Heart left ventricle (tissue), 13 donors: Measurements from ENCODE around the gene SDF2L1.

ENCODE experiments used
- CTCF ChIP-seq, 12 donors: fragments of 200-600 bp; sonication (generic) in 4 of 12; IDR thresholded peaks; one replicate each; pipeline versions ENCODE4 v1.5.0 to v1.8.0; 2018 to 2022; ENCODE audit warnings: antibody characterized with exemption in 12 of 12, mild to moderate bottlenecking in 5 of 12
- POLR2A ChIP-seq, 2 donors: fragments of 450-650 bp; IDR thresholded peaks; one replicate each; pipeline ENCODE4 v1.6.1; 2017; ENCODE audit warnings: antibody characterized with exemption in 2 of 2, mild to moderate bottlenecking in 2 of 2, moderate library complexity in 2 of 2
- donor health status: ischemic (EF 13 %, LVEDD 7.1; RV severe dilation, severe dysfunction).
- donor health status: DM: no; HTN: yes; CAD: no.
- donor health status: DM: no; HTN: no; CAD: no.
- donor health status: ischemic (EF 25% LVEDD 6.9; RV normal size, moderate dysfunction).
- donor health status: ischemic (EF 25% LVEDD 5.7; RV mildly dilated, moderate dysfunction).
- donor health status: ischemic (EF 35%, LVEDD 5.7; RV mildly dilated, moderate dysfunction).
- donor health status: nonischemic (EF 11% LVEDD 7.7; RV severe dilation, severe dysfunction).
- donor health status: DM: yes; HTN: yes; CAD: no.
- donor health status: PGD.
- donor health status: ischemic (EF 29% LVEDD 5.4; RV normal size, mild dysfunction).
- donor health status: nonischemic (EF 23%, LVEDD 6.1; RV moderate dilation, normal function).

GRCh38 chr22:21642584-21643448 lies 714 bp downstream of the SDF2L1 start:
- TF ChIP-seq CTCF (IDR thresholded peaks at IDR 0.05) (peak in 8 of 12 donors; percentile 27 to 59 (median 48)), POLR2A (IDR thresholded peaks at IDR 0.05) (peak in 1 of 2 donors; percentile 11)
